Measurements from ENCODE around the gene TBC1D22A. TPM values are rescaled to one million over a fixed set of nuclear protein-coding genes. Genes with fewer than 3 reads are reported as not detected.

TBC1D22A gene
- total RNA-seq, 1 experiment from 2014 or later: 14.3 TPM

GRCh38 chr22:47102081-47102480 lies 339.6 kb downstream of the TBC1D22A start:
- Histone ChIP-seq H4K20me1 (ENCODE audit: low read length) (no peaks in the 10 kb centered on the region), H3K27me3 (ENCODE audit: low read length) (no peaks in the 10 kb centered on the region), H3K36me3 (ENCODE audit: low read depth, low read length) (no peaks in the 10 kb centered on the region), H3K9me3 (ENCODE audit: low read length) (no peaks in the 10 kb centered on the region), H3K9ac (ENCODE audit: low read length) (no peak overlapping the region), H3K4me3 (ENCODE audit: low read length) (no peak overlapping the region), H3K9me2 (replicated peaks; ENCODE audit: low read length) (no peaks in the 10 kb centered on the region), H3K79me2 (ENCODE audit: low read length) (no peaks in the 10 kb centered on the region), H3K27ac (ENCODE audit: low read length) (no peak overlapping the region), H3F3A (ENCODE audit: low read length, unreplicated experiment) (no peaks in the 10 kb centered on the region), H2AFZ (ENCODE audit: low read length) (no peak overlapping the region), H3K4me1 (ENCODE audit: insufficient read depth, low read length) (peaks cover 17% of the 10 kb centered on the region), H3K4me2 (ENCODE audit: low read length) (no peak overlapping the region)
- intact Hi-C loops (cut with micrococcal nuclease): no loop called here
- ATAC-seq (no peak), DNase-seq (peak; percentile 11)
- CTCF ChIA-PET: no interaction called here
- POLR2A ChIA-PET (ENCODE audit: unreplicated experiment): no interaction called here
- no TSS peak for BruUV-seq (replicated peaks)
- TF ChIP-seq EZH2 (IDR thresholded peaks at IDR 0.05; ENCODE audit: low read length, unreplicated experiment) (no peak), CTCF (conservative IDR thresholded peaks at IDR 0.05; ENCODE audit: low read depth, low read length) (no peak), EZH2phosphoT487 (IDR thresholded peaks at IDR 0.05; ENCODE audit: borderline replicate concordance, low read length) (no peak)

- TF ChIP-seq CTCF (conservative IDR thresholded peaks at IDR 0.05; ENCODE audit: low read depth, low read length) (no peak), EZH2phosphoT487 (IDR thresholded peaks at IDR 0.05; ENCODE audit: borderline replicate concordance, low read length) (no peak), EZH2 (IDR thresholded peaks at IDR 0.05; ENCODE audit: low read length, unreplicated experiment) (no peak)
- DNase-seq (peak; percentile 18), ATAC-seq (no peak)
- Histone ChIP-seq H3K4me3 (ENCODE audit: low read length) (no peak overlapping the region), H4K20me1 (ENCODE audit: low read length) (no peaks in the 10 kb centered on the region), H3K27me3 (ENCODE audit: low read length) (no peaks in the 10 kb centered on the region), H3K79me2 (ENCODE audit: low read length) (no peaks in the 10 kb centered on the region), H2AFZ (ENCODE audit: low read length) (no peak overlapping the region), H3F3A (ENCODE audit: low read length, unreplicated experiment) (no peaks in the 10 kb centered on the region), H3K4me1 (ENCODE audit: insufficient read depth, low read length) (peaks cover 22% of the 10 kb centered on the region), H3K27ac (ENCODE audit: low read length) (no peak overlapping the region), H3K9ac (ENCODE audit: low read length) (no peak overlapping the region), H3K4me2 (ENCODE audit: low read length) (no peak overlapping the region), H3K9me2 (replicated peaks; ENCODE audit: low read length) (no peaks in the 10 kb centered on the region), H3K36me3 (ENCODE audit: low read depth, low read length) (no peaks in the 10 kb centered on the region), H3K9me3 (ENCODE audit: low read length) (no peaks in the 10 kb centered on the region)
- ChIA-PET CTCF (interaction anchor here (0.6 kb wide), 1 partner anchor 299 kb away, joined by 8 read pairs; no protein-coding TSS in a partner anchor), POLR2A (ENCODE audit: unreplicated experiment) (no interaction called here)
- no TSS peak for BruUV-seq (replicated peaks)
- intact Hi-C loops (cut with micrococcal nuclease): no loop called here
Observed at GRCh38 chr22:47102648-47103047, 340.2 kb downstream of the TBC1D22A start.

DNA sequence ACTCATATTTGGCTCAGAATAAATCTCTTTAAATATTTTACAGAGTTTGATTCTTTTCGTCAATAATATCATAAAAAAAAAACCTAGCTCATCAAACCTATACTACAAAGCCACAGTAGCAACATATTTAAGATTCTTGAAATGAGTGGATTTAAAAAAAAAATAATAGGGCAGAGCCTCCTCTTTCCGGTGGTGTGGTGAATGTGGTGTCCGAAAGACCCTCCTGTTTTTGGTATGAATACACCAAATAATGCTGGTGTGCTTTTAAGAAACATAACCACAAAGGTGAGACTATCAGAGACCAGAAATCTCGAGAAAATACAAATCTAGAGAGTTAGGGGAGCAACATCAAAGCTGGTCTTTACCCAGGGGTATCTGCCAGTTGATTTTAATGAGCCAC lies 342.6 kb downstream of the TBC1D22A start:
- no peak overlapping the region for H3K9ac ChIP-seq (ENCODE audit: low read length)

More for the DNA sequence above, 342.6 kb downstream of the TBC1D22A start:
- Histone ChIP-seq H3K27me3 (ENCODE audit: low read length) (no peaks in the 10 kb centered on the region), H3K9me2 (replicated peaks; ENCODE audit: low read length) (no peaks in the 10 kb centered on the region), H3K9me3 (ENCODE audit: low read length) (no peaks in the 10 kb centered on the region), H3K4me3 (ENCODE audit: low read length) (no peak overlapping the region), H3K4me2 (ENCODE audit: low read length) (no peak overlapping the region), H3F3A (ENCODE audit: low read length, unreplicated experiment) (no peaks in the 10 kb centered on the region), H3K36me3 (ENCODE audit: low read depth, low read length) (no peaks in the 10 kb centered on the region), H2AFZ (ENCODE audit: low read length) (no peak overlapping the region), H3K4me1 (ENCODE audit: insufficient read depth, low read length) (peaks cover 29% of the 10 kb centered on the region), H4K20me1 (ENCODE audit: low read length) (no peaks in the 10 kb centered on the region), H3K27ac (ENCODE audit: low read length) (no peak overlapping the region), H3K79me2 (ENCODE audit: low read length) (no peaks in the 10 kb centered on the region)
- intact Hi-C loops (cut with micrococcal nuclease): no loop called here
- DNase-seq (no peak), ATAC-seq (no peak)
- ChIA-PET POLR2A (ENCODE audit: unreplicated experiment) (no interaction called here), CTCF (no interaction called here)
- BruUV-seq (replicated peaks): no TSS peak
- TF ChIP-seq EZH2phosphoT487 (IDR thresholded peaks at IDR 0.05; ENCODE audit: borderline replicate concordance, low read length) (no peak), EZH2 (IDR thresholded peaks at IDR 0.05; ENCODE audit: low read length, unreplicated experiment) (no peak), CTCF (conservative IDR thresholded peaks at IDR 0.05; ENCODE audit: low read depth, low read length) (no peak)

Data from PC-3 (cell line).